NT2/D1 (cell line): ENCODE data around the gene KCNK3.

Experiments used
- SUZ12 ChIP-seq: IDR thresholded peaks from 2 replicates; pipeline ENCODE4 v1.6.1; 2011; ENCODE audit not compliant: insufficient read length, insufficient read depth; ENCODE audit errors: extremely low read depth
- ZNF274 ChIP-seq: IDR thresholded peaks from 2 replicates; pipeline ENCODE4 v1.6.1; 2011; ENCODE audit warnings: mild to moderate bottlenecking, low read depth, low read length

- no peak for TF ChIP-seq SUZ12
- TF ChIP-seq ZNF274 = no peak
These were observed 18.4 kb downstream of the KCNK3 start for GRCh38 chr2:26710743-26711456.
